ENCODE data around the gene PTPN23. TPM values are rescaled to one million over a fixed set of nuclear protein-coding genes. Genes with fewer than 3 reads are reported as not detected.

PTPN23 gene
- total and polyA plus RNA-seq, 9 of the 15 experiments (the other 6 are each of a cell fraction or from before 2014, with no cell fraction given): 0.41 to 58.7 (median 7.2) TPM

DNA sequence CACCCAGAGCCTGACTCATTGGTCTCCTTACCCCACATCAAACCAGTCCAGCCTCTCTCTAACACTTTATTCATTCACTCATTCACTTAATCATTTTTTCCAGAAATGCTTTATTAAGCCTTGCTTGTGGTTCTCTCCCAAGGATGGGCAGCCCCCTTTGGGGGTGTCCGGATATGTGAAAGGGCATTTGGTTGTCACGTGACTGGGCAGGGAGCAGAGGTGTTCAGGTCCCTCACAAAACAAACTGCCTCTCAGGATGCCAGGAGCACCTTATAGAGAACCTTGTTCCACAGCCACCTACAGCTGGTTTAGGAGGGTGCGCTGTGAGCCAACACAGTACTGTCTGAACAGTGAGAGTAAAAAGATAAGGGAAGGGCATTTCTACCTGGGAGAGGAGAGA, 25.8 kb upstream of the PTPN23 start (continued):
- TF ChIP-seq, protein P1, sequence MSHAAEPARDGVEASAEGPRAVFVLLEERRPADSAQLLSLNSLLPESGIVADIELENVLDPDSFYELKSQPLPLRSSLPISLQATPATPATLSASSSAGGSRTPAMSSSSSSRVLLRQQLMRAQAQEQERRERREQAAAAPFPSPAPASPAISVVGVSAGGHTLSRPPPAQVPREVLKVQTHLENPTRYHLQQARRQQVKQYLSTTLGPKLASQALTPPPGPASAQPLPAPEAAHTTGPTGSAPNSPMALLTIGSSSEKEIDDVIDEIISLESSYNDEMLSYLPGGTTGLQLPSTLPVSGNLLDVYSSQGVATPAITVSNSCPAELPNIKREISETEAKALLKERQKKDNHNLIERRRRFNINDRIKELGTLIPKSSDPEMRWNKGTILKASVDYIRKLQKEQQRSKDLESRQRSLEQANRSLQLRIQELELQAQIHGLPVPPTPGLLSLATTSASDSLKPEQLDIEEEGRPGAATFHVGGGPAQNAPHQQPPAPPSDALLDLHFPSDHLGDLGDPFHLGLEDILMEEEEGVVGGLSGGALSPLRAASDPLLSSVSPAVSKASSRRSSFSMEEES (CRISPR knock-in tag; IDR thresholded peaks at IDR 0.05): peak; percentile 90

DNA sequence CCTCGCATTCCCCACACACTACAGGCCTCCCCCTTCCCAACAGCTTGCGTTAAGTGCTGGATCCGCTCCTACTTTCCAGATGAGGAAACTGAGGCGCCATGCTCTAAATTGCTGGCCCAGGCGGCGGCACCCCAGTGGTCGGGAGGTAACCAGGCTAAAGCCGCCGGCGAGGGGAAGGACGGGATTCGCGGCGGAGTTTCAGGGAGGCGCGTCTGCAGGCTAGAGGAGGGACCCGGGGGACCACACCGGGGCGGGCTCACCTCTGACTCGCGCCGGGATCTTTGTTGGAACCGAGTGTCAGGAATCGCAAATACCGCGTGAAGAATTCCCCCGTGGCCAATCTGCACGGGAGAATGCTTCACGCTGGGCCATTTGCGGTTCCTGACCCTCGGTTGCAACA, 24.6 kb upstream of the PTPN23 start:
- no TSS peak for BruUV-seq (replicated peaks)
- in situ Hi-C loops (cut with MboI): loop anchor here (10.0 kb wide), 1 partner anchor 641 kb away; the partner anchor contains the start of gene PRSS50
- CTCF ChIA-PET (ENCODE audit: low intra/inter-chr PET ratio): no interaction called here
- POLR2A ChIA-PET: interaction anchor here (0.7 kb wide), 1 partner anchor 50 kb away, joined by 3 read pairs; no protein-coding TSS in a partner anchor
- Histone ChIP-seq H3K9ac (ENCODE audit: insufficient read depth in 1 of 2, low read depth in 2 of 2, low read length in 2 of 2) (no peak overlapping the region), H3K79me2 (ENCODE audit: control insufficient read depth, insufficient read depth, low read length) (no peaks in the 10 kb centered on the region), H3K9me3 (replicated peaks; ENCODE audit: control insufficient read depth, insufficient read depth, low read depth, low read length) (peaks cover 6% of the 10 kb centered on the region), H3K36me3 (ENCODE audit: control insufficient read depth, insufficient read depth, low read length) (no peaks in the 10 kb centered on the region), H3K9me1 (ENCODE audit: control insufficient read depth, insufficient read depth, low read length) (no peaks in the 10 kb centered on the region), H3K27ac (ENCODE audit: extremely low read depth, low read depth, low read length) (no peak overlapping the region), H2AFZ (ENCODE audit: low read depth, low read length) (no peak overlapping the region), H3K4me1 (replicated peaks in 1 of 2; ENCODE audit: control insufficient read depth in 2 of 2, insufficient read depth in 2 of 2, low read length in 2 of 2) (peaks cover 0 to 3% of the 10 kb centered on the region in 2 experiments; a peak in 2 of 5 replicates), H3K27me3 (ENCODE audit: control insufficient read depth in 2 of 2, insufficient read depth in 2 of 2, low read length in 2 of 2) (no peaks in the 10 kb centered on the region), H3K4me3 (no peak overlapping the region), H4K20me1 (replicated peaks; ENCODE audit: control insufficient read depth, insufficient read depth, low read length) (no peaks in the 10 kb centered on the region), H3K4me2 (ENCODE audit: insufficient read depth, low read length) (no peak overlapping the region)
- intact Hi-C loops (cut with micrococcal nuclease): no loop called here
- DNase-seq (ENCODE audit: extremely low read depth in 1 of 4, low spot score in 3 of 4) (no peak), ATAC-seq (no peak), FAIRE-seq (no peak)
- 76% methylated on average over 30 of the region's 31 CpGs for WGBS (ENCODE audit: insufficient coverage, low coverage, missing lambda C conversion rate)
- TF ChIP-seq, protein P2, sequence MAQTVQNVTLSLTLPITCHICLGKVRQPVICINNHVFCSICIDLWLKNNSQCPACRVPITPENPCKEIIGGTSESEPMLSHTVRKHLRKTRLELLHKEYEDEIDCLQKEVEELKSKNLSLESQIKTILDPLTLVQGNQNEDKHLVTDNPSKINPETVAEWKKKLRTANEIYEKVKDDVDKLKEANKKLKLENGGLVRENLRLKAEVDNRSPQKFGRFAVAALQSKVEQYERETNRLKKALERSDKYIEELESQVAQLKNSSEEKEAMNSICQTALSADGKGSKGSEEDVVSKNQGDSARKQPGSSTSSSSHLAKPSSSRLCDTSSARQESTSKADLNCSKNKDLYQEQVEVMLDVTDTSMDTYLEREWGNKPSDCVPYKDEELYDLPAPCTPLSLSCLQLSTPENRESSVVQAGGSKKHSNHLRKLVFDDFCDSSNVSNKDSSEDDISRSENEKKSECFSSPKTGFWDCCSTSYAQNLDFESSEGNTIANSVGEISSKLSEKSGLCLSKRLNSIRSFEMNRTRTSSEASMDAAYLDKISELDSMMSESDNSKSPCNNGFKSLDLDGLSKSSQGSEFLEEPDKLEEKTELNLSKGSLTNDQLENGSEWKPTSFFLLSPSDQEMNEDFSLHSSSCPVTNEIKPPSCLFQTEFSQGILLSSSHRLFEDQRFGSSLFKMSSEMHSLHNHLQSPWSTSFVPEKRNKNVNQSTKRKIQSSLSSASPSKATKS (CRISPR knock-in tag; IDR thresholded peaks at IDR 0.05): no peak
- TF ChIP-seq, protein P3, sequence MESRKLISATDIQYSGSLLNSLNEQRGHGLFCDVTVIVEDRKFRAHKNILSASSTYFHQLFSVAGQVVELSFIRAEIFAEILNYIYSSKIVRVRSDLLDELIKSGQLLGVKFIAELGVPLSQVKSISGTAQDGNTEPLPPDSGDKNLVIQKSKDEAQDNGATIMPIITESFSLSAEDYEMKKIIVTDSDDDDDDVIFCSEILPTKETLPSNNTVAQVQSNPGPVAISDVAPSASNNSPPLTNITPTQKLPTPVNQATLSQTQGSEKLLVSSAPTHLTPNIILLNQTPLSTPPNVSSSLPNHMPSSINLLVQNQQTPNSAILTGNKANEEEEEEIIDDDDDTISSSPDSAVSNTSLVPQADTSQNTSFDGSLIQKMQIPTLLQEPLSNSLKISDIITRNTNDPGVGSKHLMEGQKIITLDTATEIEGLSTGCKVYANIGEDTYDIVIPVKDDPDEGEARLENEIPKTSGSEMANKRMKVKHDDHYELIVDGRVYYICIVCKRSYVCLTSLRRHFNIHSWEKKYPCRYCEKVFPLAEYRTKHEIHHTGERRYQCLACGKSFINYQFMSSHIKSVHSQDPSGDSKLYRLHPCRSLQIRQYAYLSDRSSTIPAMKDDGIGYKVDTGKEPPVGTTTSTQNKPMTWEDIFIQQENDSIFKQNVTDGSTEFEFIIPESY (CRISPR knock-in tag; IDR thresholded peaks at IDR 0.05): peak; percentile 71; the same call in 1 of the 2 replicates
